GM18526 (cell line): ENCODE data around the gene GSG1L.

Experiments
- POLR2A ChIP-seq: IDR thresholded peaks from 3 replicates; pipeline ENCODE4 v1.6.1; 2011; ENCODE audit not compliant: insufficient read length; ENCODE audit errors: extremely low read depth

Gene GSG1L

GRCh38 chr16:28035866-28036393, 27.6 kb downstream of the GSG1L start:
- no peak for TF ChIP-seq POLR2A

GRCh38 chr16:28033870-28034269, 29.6 kb downstream of the GSG1L start:
- TF ChIP-seq POLR2A = no peak

DNA sequence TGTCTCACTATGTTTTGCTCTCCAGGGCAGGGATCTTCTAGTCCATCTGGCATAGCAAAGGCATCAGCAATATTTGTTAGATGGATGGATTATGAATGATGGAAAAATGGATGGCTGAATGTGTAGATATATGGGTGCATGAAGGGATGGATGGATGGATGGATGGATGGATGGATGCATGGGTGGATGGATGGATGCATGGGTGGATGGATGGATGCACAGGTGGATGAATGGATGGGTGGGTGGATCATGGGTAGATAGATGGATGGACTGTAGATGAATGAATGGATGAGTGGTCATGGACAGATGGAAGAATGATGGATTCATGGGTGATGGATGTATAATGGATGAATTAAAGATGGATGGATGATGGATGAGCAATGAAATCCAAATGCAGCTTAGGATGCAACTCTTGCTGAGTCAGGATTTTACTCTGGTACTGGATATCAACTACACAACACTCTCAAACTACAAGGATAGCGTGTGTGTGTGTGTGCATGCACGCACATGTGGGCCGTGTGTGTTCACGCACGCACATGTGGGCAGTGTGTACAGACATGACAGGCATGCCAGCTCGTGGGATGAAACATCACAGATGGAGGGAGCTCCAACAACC, 34.0 kb downstream of the GSG1L start:
- no peak for TF ChIP-seq POLR2A

DNA sequence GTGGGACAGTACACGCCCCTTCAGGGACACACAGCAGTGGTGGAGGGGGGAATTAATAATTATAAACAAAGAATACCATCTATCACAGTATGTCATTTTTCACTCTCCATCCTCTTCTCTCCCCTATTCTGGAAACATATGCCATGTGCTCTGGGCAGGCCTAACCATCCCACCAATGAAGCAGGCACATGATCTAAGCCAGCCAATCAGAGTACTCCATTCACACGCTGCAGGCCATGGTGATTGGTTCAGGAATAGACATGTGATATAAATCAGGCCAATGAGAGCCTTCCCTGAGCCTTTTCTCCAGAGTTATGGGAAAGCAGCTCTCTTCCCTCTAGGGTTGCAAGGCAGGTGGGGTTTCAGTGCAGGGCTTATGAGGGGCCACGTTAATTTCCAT, 36.5 kb downstream of the GSG1L start:
- no peak for TF ChIP-seq POLR2A

- no peak for TF ChIP-seq POLR2A
These were observed 37.9 kb downstream of the GSG1L start for GRCh38 chr16:28025631-28026030.

GRCh38 chr16:28019218-28019617, 44.3 kb downstream of the GSG1L start:
- TF ChIP-seq POLR2A = no peak

GRCh38 chr16:28014851-28015250, 48.7 kb downstream of the GSG1L start:
- TF ChIP-seq POLR2A = no peak

DNA sequence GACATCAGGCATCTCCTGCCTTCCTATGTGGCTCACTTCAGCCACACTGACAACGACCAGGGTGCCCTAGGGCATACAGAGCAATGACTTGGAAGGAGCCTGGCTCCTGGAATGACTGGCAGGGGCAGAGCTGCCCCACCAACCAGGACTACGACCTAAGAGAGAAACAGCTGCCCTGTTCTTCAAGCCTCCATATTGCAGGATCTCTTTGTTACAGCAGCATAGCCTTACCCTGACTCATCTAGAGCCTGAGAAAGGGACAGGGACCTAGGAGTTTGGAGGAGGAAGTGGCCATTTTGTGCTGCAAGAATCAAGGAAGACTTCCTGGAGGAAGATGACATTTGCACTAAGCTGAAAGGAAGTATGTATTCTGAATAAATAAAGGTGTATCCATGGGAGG, 49.6 kb downstream of the GSG1L start:
- TF ChIP-seq POLR2A = no peak

DNA sequence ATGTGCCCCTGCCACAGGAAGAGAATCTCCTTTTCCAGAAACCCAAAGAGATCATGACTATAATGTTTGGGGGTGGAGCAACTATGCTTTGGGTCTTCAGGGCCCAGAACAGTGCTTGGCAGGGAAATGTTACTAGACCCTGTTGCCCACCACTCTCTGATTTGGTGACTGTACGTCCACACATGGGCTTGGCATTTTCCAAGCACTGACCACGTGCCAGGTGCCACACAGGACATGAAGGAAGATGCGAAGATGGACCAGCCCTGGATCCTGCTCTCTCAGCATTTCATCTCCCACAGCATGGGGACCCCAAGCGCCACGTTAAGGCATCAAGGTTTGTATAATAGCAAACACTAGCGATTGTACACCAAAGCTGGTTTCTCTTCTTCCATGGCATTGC, 50.1 kb downstream of the GSG1L start:
- TF ChIP-seq POLR2A = no peak

GRCh38 chr16:28011971-28012445, 51.5 kb downstream of the GSG1L start:
- TF ChIP-seq POLR2A = no peak

- TF ChIP-seq POLR2A = no peak
These were observed 52.3 kb downstream of the GSG1L start for GRCh38 chr16:28011223-28011622.

- TF ChIP-seq POLR2A = no peak
These were observed 52.8 kb downstream of the GSG1L start for GRCh38 chr16:28010671-28011070.

DNA sequence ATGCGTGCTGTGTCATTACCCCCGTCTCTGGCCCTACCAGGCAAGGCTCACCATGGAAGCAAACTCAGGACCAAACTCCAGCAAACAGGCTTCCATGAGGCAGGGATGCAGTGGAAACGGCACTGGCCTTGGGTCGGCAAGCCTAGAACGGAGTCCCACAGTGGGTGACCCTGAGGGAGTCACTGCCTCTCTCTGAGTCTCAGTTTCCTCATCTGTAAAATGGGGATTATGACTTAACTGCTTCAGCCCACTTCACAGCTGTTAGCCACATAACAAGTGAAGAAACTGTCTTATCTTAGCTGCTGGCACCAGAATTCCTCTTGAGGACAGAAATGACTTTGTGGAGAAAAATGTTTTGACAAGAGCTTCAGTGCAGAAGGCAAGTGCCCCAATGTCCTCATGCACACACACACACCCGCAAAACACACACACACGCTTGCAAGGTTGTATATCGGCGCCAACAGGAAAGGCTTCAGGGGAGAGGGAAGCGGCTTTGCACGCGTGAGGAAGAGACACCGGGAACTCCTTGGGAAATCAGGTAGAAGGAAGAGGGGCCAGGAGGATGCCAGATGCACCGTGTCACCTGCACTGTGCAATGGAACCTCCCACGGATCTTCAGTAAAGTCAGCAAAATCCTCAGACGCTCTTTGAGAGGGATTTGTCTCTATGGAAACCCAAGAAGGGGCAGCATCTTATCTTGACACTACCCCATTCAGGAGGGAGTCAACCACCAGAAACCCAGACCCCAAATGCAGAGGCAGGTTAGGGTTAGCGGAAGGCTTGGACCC, 53.7 kb downstream of the GSG1L start:
- TF ChIP-seq POLR2A = no peak

DNA sequence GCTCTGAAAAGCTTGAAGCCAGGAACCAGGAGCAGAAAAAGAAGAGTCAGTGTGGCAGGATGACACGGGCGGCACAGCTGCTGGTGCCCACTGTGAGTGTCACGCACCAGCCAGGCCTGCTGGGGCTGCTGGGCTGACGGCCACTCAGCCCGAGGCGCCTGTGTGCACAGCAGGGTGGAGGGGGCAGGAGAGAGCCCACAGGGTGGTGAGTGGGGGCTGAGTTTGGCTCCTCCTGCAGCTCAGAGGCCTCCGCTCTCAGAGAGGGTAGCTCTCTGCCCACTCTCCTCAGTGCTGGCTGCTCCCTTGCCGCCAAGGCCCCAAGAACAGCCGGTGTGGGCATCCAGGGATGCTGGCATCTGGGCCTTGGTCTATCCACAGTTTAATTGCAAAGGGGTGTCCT, 59.6 kb downstream of the GSG1L start:
- no peak for TF ChIP-seq POLR2A

DNA sequence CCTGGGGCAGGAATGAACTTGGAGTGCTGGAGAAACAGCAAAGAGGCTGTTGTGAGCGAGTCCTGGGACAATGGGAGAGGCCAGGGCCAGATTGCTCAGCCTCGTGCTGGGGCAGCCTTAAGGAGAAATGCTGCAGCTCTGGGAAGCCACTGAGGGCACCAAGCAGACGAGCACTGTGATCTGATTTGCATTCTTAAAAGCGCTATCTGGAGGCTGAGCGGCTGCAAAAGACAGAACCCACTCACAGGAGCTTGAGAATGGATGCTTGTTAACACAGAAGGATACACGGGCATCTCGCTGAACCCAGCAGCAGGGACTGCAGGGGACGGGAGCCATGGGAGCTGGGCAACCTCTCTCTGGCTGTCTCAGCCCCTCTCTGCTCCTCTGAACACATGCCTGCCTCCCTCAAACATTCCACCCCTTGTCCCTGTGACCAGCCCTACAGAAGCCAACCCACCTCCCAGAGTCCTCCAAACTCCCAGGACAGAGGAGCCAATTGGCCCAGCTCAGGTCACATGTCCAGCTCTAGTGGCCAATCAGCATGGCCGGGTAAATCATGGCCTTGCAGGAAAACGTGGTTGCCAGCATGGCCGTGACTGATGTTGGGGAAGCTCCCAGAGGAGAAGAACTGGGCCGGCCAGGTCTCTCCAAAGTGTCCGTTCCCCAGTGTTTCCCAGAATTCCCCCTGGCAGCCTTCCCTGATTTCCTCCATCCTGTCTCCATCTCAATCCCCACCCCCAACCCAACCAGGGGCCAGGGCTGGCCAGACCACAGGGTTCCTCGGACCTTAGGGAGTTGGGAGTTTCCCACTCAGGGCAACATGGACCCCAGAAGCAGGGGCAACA, 60.3 kb downstream of the GSG1L start:
- TF ChIP-seq POLR2A = no peak
